ENCODE measurements around the gene HSDL1.

DNA sequence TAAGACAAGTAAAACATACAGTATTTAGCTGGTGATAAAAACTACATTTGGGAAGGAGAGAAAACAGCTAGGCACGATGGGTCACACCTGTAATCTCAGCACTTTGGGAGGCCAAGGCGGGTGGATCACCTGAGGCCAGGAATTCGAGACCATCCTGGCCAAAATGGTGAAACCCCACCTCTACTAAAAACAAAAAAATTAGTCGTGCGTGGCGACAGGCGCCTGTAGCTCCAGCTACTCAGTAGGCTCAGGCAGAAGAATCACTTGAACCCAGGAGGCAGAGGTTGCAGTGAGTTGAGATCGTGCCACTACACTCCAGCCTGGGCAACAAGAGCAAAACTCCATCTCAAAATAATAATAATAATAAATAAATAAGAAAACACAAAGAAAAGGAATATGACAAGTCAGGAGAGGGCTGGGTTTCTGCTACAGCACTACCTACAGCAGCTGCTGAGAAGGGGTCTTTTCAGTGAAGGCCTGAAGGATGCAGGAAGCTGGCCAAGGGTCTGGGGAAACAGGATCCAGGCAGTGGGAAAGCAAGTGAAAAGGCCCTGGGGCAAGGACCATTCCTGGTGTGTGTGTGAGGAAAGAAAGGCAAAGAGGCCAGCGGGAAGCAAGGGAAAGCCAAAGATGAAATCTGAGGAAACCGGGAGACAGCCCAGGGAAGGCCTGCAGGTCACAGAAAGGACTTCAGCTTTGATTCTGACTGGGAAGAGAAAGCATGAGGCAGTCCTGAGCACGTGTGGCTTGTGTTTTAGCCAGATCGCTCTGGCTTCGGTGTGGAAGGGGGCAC lies 38.8 kb downstream of the HSDL1 start:
- TF ChIP-seq, protein P1, sequence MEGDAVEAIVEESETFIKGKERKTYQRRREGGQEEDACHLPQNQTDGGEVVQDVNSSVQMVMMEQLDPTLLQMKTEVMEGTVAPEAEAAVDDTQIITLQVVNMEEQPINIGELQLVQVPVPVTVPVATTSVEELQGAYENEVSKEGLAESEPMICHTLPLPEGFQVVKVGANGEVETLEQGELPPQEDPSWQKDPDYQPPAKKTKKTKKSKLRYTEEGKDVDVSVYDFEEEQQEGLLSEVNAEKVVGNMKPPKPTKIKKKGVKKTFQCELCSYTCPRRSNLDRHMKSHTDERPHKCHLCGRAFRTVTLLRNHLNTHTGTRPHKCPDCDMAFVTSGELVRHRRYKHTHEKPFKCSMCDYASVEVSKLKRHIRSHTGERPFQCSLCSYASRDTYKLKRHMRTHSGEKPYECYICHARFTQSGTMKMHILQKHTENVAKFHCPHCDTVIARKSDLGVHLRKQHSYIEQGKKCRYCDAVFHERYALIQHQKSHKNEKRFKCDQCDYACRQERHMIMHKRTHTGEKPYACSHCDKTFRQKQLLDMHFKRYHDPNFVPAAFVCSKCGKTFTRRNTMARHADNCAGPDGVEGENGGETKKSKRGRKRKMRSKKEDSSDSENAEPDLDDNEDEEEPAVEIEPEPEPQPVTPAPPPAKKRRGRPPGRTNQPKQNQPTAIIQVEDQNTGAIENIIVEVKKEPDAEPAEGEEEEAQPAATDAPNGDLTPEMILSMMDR (IDR thresholded peaks at IDR 0.05; ENCODE audit: low read depth, low read length) = no peak
- TF ChIP-seq POLR2A (IDR thresholded peaks at IDR 0.05; ENCODE audit: extremely low read depth, insufficient read length) (no peak), MAX (IDR thresholded peaks at IDR 0.05; ENCODE audit: low read depth, low read length) (no peak), MYC (IDR thresholded peaks at IDR 0.05; ENCODE audit: low read depth, low read length) (no peak)
